RPMI7951 (cell line): ENCODE measurements around the gene SLC7A1. TPM values are rescaled to one million over a fixed set of nuclear protein-coding genes. Genes with fewer than 3 reads are reported as not detected.

ENCODE experiments used
- DNase-seq: peaks from one replicate; pipeline ENCODE4 v3.0.0-alpha.2; 2012; ENCODE audit warnings: low read depth
- total RNA-seq: library from RNA; depleted of rRNA; stranded (reverse); fragments of >200 nt; shearing (Covaris generic); gene quantifications from 2 replicates; pipeline ENCODE4 v1.2.3, GENCODE V29; 2014

Gene SLC7A1
- total RNA-seq, 1 experiment from 2014 or later = 11.1 TPM

DNA sequence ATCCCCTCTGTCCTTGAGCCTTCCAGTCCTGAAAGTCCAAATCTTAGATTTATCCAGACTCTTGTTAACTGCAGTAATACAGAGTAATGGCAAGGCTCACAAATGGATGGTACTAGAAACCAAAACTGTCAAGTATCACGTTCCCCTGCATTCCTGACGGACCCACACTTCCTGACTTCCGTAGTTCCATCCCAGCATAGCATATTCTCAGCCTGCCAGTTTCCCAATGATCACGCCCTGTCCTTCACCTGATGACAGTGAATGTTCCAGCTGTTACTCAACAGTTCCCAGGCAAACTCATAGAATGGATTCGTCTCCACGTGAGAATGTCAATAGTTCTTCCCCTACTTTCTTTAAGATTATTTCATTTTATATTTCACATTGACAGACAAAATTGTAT lies 33.6 kb downstream of the SLC7A1 start:
- peak; percentile 51 for DNase-seq

- no peak for DNase-seq
These were observed 38.7 kb downstream of the SLC7A1 start for GRCh38 chr13:29556742-29557141.

GRCh38 chr13:29551214-29551613 lies 44.3 kb downstream of the SLC7A1 start:
- DNase-seq = no peak

DNA sequence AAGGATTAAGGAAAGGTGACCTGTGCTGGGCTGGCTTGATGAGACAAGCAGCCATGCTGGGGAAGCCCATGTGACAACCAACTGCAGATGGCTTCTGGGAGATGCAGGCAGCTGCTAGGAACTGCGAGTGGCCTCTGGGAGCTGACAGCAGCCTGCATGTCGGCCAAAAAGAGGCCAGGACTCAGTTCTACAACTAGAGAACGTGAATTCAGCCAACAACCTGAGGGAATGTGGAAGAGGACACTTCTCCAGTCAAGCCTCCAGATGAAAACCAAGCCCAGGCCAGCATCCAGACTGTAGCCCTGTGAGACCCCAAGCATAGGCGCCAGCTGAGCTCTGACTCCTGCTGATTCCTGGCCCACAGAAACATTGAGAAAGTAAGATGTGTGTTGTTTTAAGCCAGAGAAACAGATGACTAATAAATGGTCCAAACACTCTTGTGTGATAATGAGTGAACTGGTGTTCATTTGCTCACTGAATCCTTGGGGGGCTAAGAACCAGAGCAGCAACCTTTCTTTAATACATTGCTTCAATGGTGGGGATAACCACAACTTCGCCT lies 45.0 kb downstream of the SLC7A1 start:
- no peak for DNase-seq

DNA sequence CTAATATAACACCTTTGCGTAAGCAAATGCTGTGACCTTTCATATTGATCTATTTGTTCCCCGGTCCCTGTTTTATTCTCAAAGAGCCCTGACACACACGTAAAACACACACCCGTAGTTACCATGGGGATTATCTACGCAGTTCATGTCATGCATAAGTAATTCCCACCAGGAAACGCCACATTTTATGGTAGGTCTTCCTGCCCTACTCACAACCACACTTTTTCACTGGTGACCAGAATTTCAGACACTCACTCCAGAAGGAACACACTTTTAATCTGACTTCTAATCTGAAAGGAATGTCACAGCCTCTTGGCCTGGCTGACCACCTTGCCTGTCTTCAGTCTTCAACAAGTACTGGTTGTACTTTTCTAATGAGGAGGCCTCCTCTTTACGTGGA lies 46.8 kb downstream of the SLC7A1 start:
- DNase-seq = peak; percentile 70

- no peak for DNase-seq
These were observed 48.3 kb downstream of the SLC7A1 start for GRCh38 chr13:29547153-29547552.

DNA sequence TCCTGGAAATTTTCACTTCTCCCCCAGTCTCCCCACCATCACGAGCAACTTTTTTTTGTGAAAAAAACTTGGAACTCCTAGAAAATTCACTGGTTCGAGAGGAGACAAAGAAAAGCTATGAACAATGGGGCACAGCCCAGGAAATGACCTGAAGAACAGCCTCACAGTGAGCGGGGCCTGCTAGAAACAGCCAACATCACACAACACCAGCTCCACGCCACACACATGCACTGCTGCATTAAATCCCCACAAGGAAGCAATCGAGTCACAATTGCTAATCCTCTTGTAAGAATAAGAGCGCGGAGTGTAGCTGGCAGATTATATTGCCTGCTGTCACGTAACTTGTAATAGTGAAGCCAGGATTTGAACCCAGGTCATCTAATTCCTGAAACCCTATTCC lies 48.8 kb downstream of the SLC7A1 start:
- DNase-seq = no peak

DNA sequence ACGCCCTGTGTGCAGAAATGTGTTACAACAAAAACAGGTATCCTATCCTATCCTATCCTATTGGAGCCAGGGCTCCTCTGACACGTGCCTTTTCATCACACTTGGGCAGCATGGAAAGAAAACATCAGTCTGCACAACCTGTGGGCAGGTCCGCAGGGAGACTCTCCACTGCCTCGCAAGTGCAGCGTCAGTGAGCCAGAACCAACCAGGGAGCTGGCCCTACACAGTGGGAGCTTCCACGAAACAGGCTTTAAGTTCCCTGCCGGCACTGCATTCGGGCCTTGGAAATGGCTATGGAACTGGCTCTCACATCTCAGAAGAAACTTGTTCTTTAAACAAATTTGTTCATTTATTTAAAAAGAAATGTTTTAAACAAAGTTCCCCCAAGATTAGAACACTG lies 49.5 kb downstream of the SLC7A1 start:
- DNase-seq = no peak

- peak; percentile 87 for DNase-seq
These were observed 52.0 kb downstream of the SLC7A1 start for GRCh38 chr13:29543230-29544215.

- no peak for DNase-seq
These were observed 53.1 kb downstream of the SLC7A1 start for GRCh38 chr13:29542381-29542780.

DNA sequence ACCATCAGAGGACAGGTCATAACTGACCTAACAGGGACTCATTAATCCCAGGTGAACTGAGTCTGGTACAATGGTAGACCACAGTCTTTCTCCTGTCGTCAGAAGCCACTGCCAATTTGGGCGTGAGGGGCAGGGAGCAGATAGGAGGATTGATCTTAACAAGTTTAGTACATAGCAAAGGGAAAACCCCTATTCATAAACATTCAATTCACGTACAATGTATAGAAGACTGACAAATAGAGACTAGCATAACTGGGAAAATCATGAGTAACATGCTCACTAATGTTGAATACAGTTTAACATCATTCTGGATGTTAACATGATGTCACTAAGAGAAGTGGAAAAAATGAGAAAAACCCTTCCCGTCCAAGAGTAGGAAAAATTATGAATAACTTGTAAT lies 54.1 kb downstream of the SLC7A1 start:
- no peak for DNase-seq

- DNase-seq = no peak
These were observed 54.7 kb downstream of the SLC7A1 start for GRCh38 chr13:29540799-29541198.

DNA sequence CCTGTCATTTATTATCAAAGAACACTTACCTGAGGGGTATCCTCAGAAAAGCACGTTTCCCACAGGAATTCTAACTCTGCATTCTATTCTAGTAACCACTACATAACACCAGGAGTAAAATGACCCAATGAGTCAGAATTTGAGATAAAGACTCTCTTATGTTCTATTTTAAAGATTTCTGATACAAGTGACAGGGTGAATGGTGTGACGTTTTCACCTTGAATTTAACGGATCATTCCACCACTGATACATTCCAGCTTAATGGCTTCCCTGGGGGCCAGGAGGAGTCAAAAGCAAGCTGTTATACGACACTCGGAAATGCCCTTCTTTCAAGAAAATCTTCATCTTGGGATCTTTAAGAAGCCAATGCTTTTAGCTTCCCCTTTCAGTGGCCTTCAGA lies 55.2 kb downstream of the SLC7A1 start:
- no peak for DNase-seq

- no peak for DNase-seq
These were observed 55.6 kb downstream of the SLC7A1 start for GRCh38 chr13:29539856-29540255.

DNA sequence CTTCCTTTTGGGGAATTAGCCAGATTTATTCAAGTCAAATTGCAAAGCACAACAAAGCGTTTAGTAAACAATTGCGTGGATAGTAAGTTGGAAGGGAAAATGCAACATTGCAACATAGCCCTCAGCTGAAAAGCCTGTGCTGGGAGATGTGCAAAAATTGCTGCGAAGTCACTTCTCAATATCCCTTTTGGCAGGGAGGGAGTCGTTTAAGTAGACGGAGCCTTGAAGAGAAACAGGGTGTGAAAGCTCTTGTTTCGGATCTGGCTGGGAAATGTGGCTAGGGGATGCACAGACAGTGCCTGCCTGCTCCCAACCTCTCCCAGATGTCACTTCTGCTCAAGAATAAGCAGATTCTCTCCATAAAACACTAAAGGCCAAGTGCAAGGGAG lies 56.8 kb downstream of the SLC7A1 start:
- no peak for DNase-seq

DNA sequence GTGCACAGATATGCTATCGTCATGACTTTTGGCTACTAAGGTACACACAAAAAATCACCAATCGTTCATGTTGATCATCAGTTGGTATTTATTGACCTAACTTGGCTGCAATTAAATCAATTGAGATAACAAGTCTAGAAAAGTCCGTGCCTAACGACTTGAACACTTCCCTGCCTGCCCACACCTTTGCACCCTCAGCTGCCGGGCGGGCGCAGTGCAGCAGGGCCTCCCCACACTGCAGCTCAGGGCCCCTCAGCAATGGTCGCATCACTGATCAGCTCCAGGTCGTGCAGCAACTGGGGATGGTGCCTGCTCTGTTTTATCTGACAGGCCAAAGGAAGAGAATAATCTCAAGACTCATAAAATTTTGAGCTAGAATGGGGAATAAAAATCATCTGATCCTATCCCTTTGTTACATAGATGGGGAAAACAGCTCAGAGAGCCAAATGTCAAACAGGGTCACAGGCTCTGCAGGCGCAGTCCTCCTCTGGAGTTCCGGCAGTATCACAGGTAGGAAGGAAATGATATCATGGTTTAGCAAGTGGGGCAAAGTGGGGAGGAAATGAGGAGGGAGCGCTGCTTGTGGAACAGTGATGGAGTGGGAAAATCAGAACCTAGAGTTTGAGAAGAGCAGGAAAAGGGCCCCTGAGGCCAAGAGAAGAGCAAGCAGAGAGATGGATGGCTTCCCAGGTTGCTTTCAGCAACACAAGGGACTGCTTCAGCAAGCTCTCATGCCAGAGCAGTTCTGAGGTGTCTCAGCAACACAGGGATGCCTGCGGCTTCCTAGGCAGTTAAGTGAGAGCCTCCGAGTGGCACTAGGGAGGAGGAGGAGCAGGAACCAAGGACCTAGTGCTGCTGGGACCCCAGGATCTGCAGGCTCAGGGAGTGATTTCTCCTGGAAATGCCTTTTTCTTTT lies 57.5 kb downstream of the SLC7A1 start:
- DNase-seq = no peak

GRCh38 chr13:29536853-29537252 lies 58.6 kb downstream of the SLC7A1 start:
- no peak for DNase-seq

DNA sequence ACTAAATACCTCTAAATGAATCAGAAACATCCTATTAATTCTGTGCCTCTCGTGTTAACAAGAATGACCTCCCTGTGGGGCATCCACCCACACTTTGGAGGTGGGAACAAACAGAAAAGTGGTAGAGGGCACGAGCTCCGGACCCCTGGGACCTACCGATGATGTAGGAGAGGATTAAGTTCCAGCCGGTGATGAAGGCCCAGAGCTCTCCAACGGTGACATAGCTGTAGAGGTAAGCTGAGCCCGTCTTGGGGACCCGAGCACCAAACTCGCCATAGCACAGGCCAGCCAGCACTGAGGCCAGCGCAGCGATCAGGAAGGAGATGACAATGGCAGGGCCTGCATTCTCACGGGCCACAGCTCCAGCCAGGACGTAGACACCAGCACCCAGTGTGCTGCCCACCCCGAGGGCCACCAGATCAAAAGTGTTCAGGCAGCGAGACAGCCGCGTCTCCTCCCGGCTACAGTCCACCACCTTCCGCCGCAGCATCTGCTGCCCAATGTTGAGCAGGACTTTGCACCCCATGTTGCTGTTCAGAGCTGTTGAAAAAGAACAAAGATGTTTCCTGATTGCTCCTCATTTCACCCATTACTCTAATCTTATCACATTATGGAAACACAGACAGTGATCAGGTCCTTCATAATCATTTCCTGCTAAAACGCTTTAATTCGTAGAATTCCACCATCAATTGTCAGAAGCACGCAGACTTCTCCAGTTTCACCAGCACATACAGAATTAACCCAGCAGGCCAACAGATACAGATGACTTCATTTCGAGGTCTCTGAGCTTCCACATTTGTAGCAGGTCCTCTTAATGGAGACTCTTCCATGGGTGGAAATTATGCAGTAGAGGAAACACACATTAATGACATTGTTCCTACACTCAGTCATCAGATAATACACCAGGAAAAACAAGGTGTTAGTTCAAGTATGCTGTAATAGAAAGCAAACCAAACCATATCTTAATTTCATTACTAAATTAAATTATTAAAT lies 59.5 kb downstream of the SLC7A1 start:
- no peak for DNase-seq

GRCh38 chr13:29534083-29534482 lies 61.4 kb downstream of the SLC7A1 start:
- no peak for DNase-seq

DNA sequence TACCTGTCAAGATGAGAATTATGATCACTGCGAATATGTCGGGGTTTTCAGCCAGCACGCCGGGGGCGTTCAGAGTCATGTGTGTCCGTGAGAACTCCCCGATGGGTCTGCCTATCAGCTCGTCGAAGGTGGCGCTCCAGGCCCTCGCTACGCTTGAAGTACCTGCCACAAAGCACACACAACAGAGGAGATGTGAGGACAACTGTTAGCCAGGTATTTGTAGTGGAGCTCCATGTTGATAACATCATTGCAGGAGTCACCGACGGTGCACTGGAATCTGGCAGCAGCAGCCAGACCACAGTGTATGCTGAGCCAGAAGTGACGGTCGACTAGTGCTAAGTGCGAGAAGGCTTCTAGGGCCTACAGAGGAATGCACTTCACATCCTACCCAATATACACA lies 62.7 kb downstream of the SLC7A1 start:
- DNase-seq = no peak

- peak; percentile 56 for DNase-seq
These were observed 63.4 kb downstream of the SLC7A1 start for GRCh38 chr13:29532116-29532515.
